Transverse colon (tissue), 4 donors: ENCODE data around the gene CFAP73. TPM values are rescaled to one million over a fixed set of nuclear protein-coding genes. Genes with fewer than 3 reads are reported as not detected.

Source experiments
- DNase-seq: peaks from one replicate; pipeline ENCODE4 v3.0.0-alpha.2; 2019
- H3K27ac ChIP-seq, 4 donors: fragments of 200-600 bp; sonication (generic); 2 replicates each; pipeline ENCODE4 v1.5.1; 2016 to 2018; ENCODE audit warnings: inconsistent platforms in 4 of 4
- H3K27me3 ChIP-seq: fragments of 200-600 bp; sonication (generic); 2 replicates; pipeline ENCODE4 v1.5.1; 2017; ENCODE audit warnings: inconsistent platforms
- H3K36me3 ChIP-seq, 4 donors: fragments of 200-600 bp; sonication (generic); 2 replicates each; pipeline ENCODE4 v1.5.1; 2017 to 2019; ENCODE audit warnings: inconsistent platforms in 4 of 4
- H3K4me1 ChIP-seq, 4 donors: fragments of 200-600 bp; sonication (generic); 2 replicates each; pipeline ENCODE4 v1.5.1; 2017 to 2020; ENCODE audit warnings: inconsistent platforms in 4 of 4
- H3K4me3 ChIP-seq, 4 donors: fragments of 200-600 bp; sonication (generic); 1 replicate in 1 of 4; 2 replicates in 3 of 4; pipeline versions ENCODE4 v1.5.1 to v1.6.1; 2017 to 2019; ENCODE audit warnings: inconsistent platforms in 4 of 4
- H3K9me3 ChIP-seq, 2 donors: fragments of 200-600 bp; sonication (generic); 2 replicates each; pipeline ENCODE4 v1.5.1; 2017 to 2019; ENCODE audit warnings: inconsistent platforms in 2 of 2
- CTCF ChIP-seq, 5 experiments: fragments of 200-600 bp in 3 of 5; fragments of 450-650 bp in 2 of 5; sonication (generic) in 3 of 5; IDR thresholded peaks; 1 replicate in 2 of 5; 2 replicates in 3 of 5; pipeline ENCODE4 v1.5.1; 2016 to 2017; ENCODE audit warnings: antibody characterized with exemption in 5 of 5, inconsistent platforms in 3 of 5, mild to moderate bottlenecking in 2 of 5, moderate library complexity in 1 of 5
- EP300 ChIP-seq: sonication (generic); formaldehyde crosslinking; IDR thresholded peaks from one replicate; pipeline ENCODE4 v1.6.1; 2017; ENCODE audit warnings: antibody characterized with exemption, low read depth
- POLR2A ChIP-seq: fragments of 450-650 bp; IDR thresholded peaks from one replicate; pipeline ENCODE4 v1.6.1; 2016; ENCODE audit warnings: antibody characterized with exemption, mild to moderate bottlenecking, moderate library complexity
- POLR2AphosphoS5 ChIP-seq, 3 donors: sonication (generic); formaldehyde crosslinking; IDR thresholded peaks; one replicate each; pipeline ENCODE4 v1.6.1; 2016; ENCODE audit warnings: antibody characterized with exemption in 3 of 3
- WGBS, 2 donors: methylation state at CpG; one replicate each; pipeline ENCODE4 v1.1.5; 2018; ENCODE audit warnings: low coverage in 1 of 2; 5-methylcytosine and 5-hydroxymethylcytosine counted together
- in situ Hi-C, 4 donors: fragments of 200-750 bp; cut with MboI; loops; one replicate each; pipeline versions ENCODE4 v1.15.0 to v1.15.1; 2017; ENCODE audit warnings: low sequenced_read_pairs in 3 of 4, low pct_ligation_motif_present in 1 of 4, low pct_unique_long_range_greater_than_20kb in 1 of 4
- intact Hi-C: fragments of 100-400 bp; cut with DNase I; formaldehyde crosslinking; loops from one replicate; pipeline ENCODE4 v1.15.1; 2023; ENCODE audit warnings: low total_unique reads
- total RNA-seq, 4 donors: library from RNA; depleted of rRNA; stranded (reverse); fragments of >200 nt; gene quantifications; one replicate each; pipeline ENCODE4 v1.1.0, GENCODE V29; 2016

Gene CFAP73
- total RNA-seq, 4 donors from 2014 or later: not detected

GRCh38 chr12:113120670-113121370 lies 28.7 kb upstream of the CFAP73 start:
- Histone ChIP-seq H3K9me3 (peaks cover 0 to 5% of the 10 kb centered on the region in 2 donors), H3K36me3 (no peaks in the 10 kb centered on the region), H3K4me1 (no peaks in the 10 kb centered on the region), H3K27me3 (no peaks in the 10 kb centered on the region), H3K4me3 (no peak overlapping the region), H3K27ac (no peak overlapping the region)
- TF ChIP-seq EP300 (no peak), POLR2AphosphoS5 (IDR thresholded peaks at IDR 0.05) (no peak), POLR2A (no peak), CTCF (IDR thresholded peaks at IDR 0.05) (no peak)
- WGBS, 2 donors: 70 to 71% methylated on average over 2 to 3 of the region's 3 CpGs
- DNase-seq: no peak
- in situ Hi-C loops: no loop called here
- intact Hi-C loops: no loop called here

- Histone ChIP-seq H3K36me3 (no peaks in the 10 kb centered on the region), H3K4me3 (no peak overlapping the region), H3K27me3 (no peaks in the 10 kb centered on the region), H3K4me1 (no peaks in the 10 kb centered on the region), H3K9me3 (peaks cover 0 to 5% of the 10 kb centered on the region in 2 donors), H3K27ac (no peak overlapping the region)
- no peak for TF ChIP-seq CTCF (IDR thresholded peaks at IDR 0.05)
- TF ChIP-seq POLR2AphosphoS5 (IDR thresholded peaks at IDR 0.05): no peak
- TF ChIP-seq EP300: no peak
- TF ChIP-seq POLR2A: no peak
- no peak for DNase-seq
- intact Hi-C loops: no loop called here
- in situ Hi-C loops: no loop called here
- WGBS, 2 donors: 29 to 47% methylated on average over 2 to 15 of the region's 15 CpGs
Observed at GRCh38 chr12:113127791-113128199, 21.7 kb upstream of the CFAP73 start.

- no peaks in the 10 kb centered on the region for H3K9me3 ChIP-seq
- no peak for TF ChIP-seq POLR2AphosphoS5 (IDR thresholded peaks at IDR 0.05)
- no peak for TF ChIP-seq CTCF (IDR thresholded peaks at IDR 0.05)
- no peak for TF ChIP-seq POLR2A
- TF ChIP-seq EP300: no peak
- in situ Hi-C loops: no loop called here
- no peaks in the 10 kb centered on the region for H3K4me1 ChIP-seq
- intact Hi-C loops: no loop called here
- no peak for DNase-seq
- H3K4me3 ChIP-seq: no peak overlapping the region
- H3K27ac ChIP-seq: no peak overlapping the region
- 60 to 70% methylated on average over 3 to 9 of the region's 9 CpGs for WGBS, 2 donors
- H3K36me3 ChIP-seq: no peaks in the 10 kb centered on the region
- H3K27me3 ChIP-seq: no peaks in the 10 kb centered on the region
Observed at GRCh38 chr12:113128802-113129663, 20.5 kb upstream of the CFAP73 start.

- DNase-seq: no peak
- no peak overlapping the region for H3K27ac ChIP-seq
- intact Hi-C loops (no loop called here), in situ Hi-C loops (no loop called here)
- H3K9me3 ChIP-seq: no peaks in the 10 kb centered on the region
- H3K36me3 ChIP-seq: no peaks in the 10 kb centered on the region
- 77 to 94% methylated on average over 5 to 17 of the region's 17 CpGs for WGBS, 2 donors
- H3K27me3 ChIP-seq: no peaks in the 10 kb centered on the region
- no peak for TF ChIP-seq CTCF (IDR thresholded peaks at IDR 0.05)
- no peak for TF ChIP-seq EP300
- no peak for TF ChIP-seq POLR2A
- TF ChIP-seq POLR2AphosphoS5 (IDR thresholded peaks at IDR 0.05): no peak
- H3K4me3 ChIP-seq: no peak overlapping the region
- H3K4me1 ChIP-seq: peaks cover 0 to under 1% (median 0%) of the 10 kb centered on the region in 4 donors
Observed at GRCh38 chr12:113129664-113130456, 19.7 kb upstream of the CFAP73 start.
